PC-9 (cell line): Measurements from ENCODE around the gene DUSP22.

ENCODE experiments used
- EZH2 ChIP-seq: fragments of 200-600 bp; sonication (generic); IDR thresholded peaks from 2 replicates; pipeline ENCODE4 v1.8.0; 2017; ENCODE audit warnings: antibody characterized with exemption, low read depth
- TF ChIP-seq, protein P1 (sequence below): fragments of 200-600 bp; sonication (generic); conservative IDR thresholded peaks from 2 replicates; pipeline ENCODE4 v1.6.1; 2017; ENCODE audit warnings: mixed run types, antibody characterized with exemption, mild to moderate bottlenecking, moderate library complexity

DNA sequence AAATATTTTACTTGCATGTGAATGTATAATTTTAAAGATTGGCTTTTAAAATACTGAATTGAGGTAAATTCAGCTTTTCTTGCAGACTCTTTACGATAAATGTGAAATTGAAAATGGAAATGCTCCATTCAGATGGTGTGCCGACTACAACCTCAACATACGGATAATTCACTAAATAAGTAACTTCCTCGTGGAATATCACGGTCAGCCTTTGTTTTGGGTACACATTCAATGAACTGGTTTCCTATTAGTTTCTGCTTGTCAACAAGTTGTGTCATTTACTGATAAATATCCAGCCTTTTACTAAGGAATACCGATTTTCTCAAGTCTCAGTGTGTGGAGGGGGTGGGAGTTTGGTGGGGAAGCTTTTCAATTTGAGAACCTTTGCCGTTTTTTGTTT lies 96.9 kb downstream of the DUSP22 start:
- TF ChIP-seq, protein P1, sequence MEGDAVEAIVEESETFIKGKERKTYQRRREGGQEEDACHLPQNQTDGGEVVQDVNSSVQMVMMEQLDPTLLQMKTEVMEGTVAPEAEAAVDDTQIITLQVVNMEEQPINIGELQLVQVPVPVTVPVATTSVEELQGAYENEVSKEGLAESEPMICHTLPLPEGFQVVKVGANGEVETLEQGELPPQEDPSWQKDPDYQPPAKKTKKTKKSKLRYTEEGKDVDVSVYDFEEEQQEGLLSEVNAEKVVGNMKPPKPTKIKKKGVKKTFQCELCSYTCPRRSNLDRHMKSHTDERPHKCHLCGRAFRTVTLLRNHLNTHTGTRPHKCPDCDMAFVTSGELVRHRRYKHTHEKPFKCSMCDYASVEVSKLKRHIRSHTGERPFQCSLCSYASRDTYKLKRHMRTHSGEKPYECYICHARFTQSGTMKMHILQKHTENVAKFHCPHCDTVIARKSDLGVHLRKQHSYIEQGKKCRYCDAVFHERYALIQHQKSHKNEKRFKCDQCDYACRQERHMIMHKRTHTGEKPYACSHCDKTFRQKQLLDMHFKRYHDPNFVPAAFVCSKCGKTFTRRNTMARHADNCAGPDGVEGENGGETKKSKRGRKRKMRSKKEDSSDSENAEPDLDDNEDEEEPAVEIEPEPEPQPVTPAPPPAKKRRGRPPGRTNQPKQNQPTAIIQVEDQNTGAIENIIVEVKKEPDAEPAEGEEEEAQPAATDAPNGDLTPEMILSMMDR: no peak
- no peak for TF ChIP-seq EZH2
